ENCODE measurements around the gene SHISA5. TPM values are rescaled to one million over a fixed set of nuclear protein-coding genes. Genes with fewer than 3 reads are reported as not detected.

The SHISA5 gene
- total and polyA plus RNA-seq, 9 donors = 59.7 to 150 (median 118) TPM

GRCh38 chr3:48459331-48459730 lies 44.6 kb downstream of the SHISA5 start:
- H3K36me3 ChIP-seq = no peaks in the 10 kb centered on the region
- DNase-seq = no peak
- no peaks in the 10 kb centered on the region for H3K9me3 ChIP-seq
- no peaks in the 10 kb centered on the region for H3K4me1 ChIP-seq (ENCODE audit: insufficient read depth)
- no peak for TF ChIP-seq EP300 (IDR thresholded peaks at IDR 0.05)
- TF ChIP-seq POLR2A (IDR thresholded peaks at IDR 0.05) = no peak
- no peak for TF ChIP-seq CTCF (IDR thresholded peaks at IDR 0.05)
- intact Hi-C loops (cut with DNase I) = no loop called here
- H3K27me3 ChIP-seq = no peaks in the 10 kb centered on the region
- no peak overlapping the region for H3K27ac ChIP-seq
- H3K4me3 ChIP-seq = no peak overlapping the region
- 92 to 93% (median 93%) methylated on average over 3 of the region's 3 CpGs for WGBS, 3 donors

DNA sequence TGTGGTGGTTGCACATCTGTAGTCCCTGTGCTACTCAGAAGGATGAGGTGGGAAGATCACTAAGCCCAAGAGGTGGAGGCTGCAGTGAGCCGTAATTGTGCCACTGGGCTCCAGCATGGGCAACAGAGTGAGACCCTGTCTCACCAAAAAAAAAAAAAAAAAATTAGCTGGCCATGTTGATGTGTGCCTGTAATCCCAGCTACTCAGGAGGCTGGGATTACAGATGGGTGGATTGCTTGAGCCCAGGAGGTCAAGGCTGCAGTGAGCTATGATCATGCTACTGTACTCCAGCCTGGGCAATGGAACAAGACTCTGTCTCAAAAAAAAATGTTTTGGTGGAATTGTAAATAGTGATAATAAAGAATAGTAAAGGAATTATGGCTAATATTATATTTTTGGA lies 47.5 kb downstream of the SHISA5 start:
- Histone ChIP-seq H3K4me3 (no peak overlapping the region), H3K36me3 (no peaks in the 10 kb centered on the region), H3K27me3 (no peaks in the 10 kb centered on the region), H3K4me1 (ENCODE audit: insufficient read depth) (no peaks in the 10 kb centered on the region), H3K9me3 (no peaks in the 10 kb centered on the region), H3K27ac (no peak overlapping the region)
- TF ChIP-seq EP300 (IDR thresholded peaks at IDR 0.05) (no peak), POLR2A (IDR thresholded peaks at IDR 0.05) (no peak), CTCF (IDR thresholded peaks at IDR 0.05) (no peak)
- no peak for DNase-seq
- intact Hi-C loops (cut with DNase I) = no loop called here
- WGBS, 3 donors = 95 to 100% (median 95%) methylated on average over 1 of the region's 1 CpG

GRCh38 chr3:48451270-48451669 lies 52.7 kb downstream of the SHISA5 start:
- DNase-seq = no peak
- Histone ChIP-seq H3K36me3 (no peaks in the 10 kb centered on the region), H3K9me3 (no peaks in the 10 kb centered on the region), H3K27ac (no peak overlapping the region), H3K4me1 (ENCODE audit: insufficient read depth) (peaks cover 4% of the 10 kb centered on the region), H3K27me3 (no peaks in the 10 kb centered on the region), H3K4me3 (no peak overlapping the region)
- no peak for TF ChIP-seq CTCF (IDR thresholded peaks at IDR 0.05)
- TF ChIP-seq EP300 (IDR thresholded peaks at IDR 0.05) = no peak
- TF ChIP-seq POLR2A (IDR thresholded peaks at IDR 0.05) = no peak
- intact Hi-C loops (cut with DNase I) = no loop called here
- WGBS, 3 donors = 52 to 72% (median 57%) methylated on average over 1 of the region's 1 CpG

DNA sequence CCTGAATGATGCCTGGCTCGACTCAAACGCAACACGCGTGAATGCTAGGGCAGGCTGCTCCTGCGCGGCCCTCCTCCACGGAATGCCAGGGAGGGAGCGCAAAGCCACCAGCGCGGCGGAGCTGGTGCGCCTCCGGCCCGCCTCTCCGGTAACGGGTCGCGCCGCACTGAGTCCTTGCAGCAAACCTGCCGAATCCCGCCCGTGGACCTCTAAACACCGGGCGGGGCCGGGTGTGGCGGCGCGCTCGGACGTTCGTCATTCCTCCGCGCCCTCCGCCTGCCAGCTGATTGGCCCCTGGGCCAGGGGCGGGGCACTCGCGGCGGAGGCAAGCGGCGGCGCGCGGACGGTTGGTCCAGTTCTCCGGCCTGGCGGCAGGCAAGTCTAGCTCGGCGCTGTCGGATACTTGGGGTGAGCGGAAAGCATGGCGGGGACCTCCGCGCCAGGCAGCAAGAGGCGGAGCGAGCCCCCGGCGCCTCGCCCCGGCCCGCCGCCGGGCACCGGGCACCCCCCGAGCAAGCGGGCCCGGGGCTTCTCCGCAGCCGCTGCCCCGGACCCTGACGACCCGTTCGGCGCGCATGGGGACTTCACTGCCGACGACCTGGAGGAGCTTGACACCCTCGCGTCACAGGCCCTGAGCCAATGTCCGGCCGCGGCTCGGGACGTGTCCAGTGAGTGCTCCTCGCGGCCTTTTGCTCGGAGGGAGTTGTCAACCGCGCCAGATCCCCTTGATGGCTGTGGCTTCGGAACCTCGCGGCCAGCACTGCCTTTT lies 57.4 kb downstream of the SHISA5 start, which contains the start of gene ATRIP:
TSS of gene ATRIP (plus strand) at position 313 of the 769 bp plus-strand sequence. CDS start at position 422, 109 bp downstream.
- intact Hi-C loops (cut with DNase I) = no loop called here
- peak; percentile 84 to 93 (median 89) for DNase-seq
- TF ChIP-seq CTCF (IDR thresholded peaks at IDR 0.05) (peak in 1 of 3 donors; percentile 27), EP300 (IDR thresholded peaks at IDR 0.05) (no peak), POLR2A (IDR thresholded peaks at IDR 0.05) (peak; percentile 87)
- H3K27me3 ChIP-seq = no peaks in the 10 kb centered on the region
- H3K4me1 ChIP-seq (ENCODE audit: insufficient read depth) = peaks cover 4% of the 10 kb centered on the region
- peak within 1 kb of the TSS; percentile 58 for H3K4me3 ChIP-seq
- WGBS, 3 donors = 0% methylated on average over 25 to 91 of the region's 91 CpGs
- H3K27ac ChIP-seq = peak within 1 kb of the TSS; percentile 71 to 80
- no peaks in the 10 kb centered on the region for H3K9me3 ChIP-seq
- H3K36me3 ChIP-seq = no peaks in the 10 kb centered on the region

Data from ovary (tissue), 9 donors.